AG09309 (cell line): ENCODE data around the gene IGFBPL1.
"Not testable (repeated sequence)": the region's sequence is repeated elsewhere in the genome, so short reads cannot be mapped to it uniquely, and the experiment has no call there.

Experiments used
- DNase-seq: peaks from one replicate; pipeline ENCODE4 v3.0.0-alpha.2; 2010; ENCODE audit warnings: low read depth
- H3K4me3 ChIP-seq: 2 replicates; pipeline ENCODE4 v1.5.1; 2011; ENCODE audit warnings: mild to moderate bottlenecking, low read depth, low read length, moderate library complexity; ENCODE audit not compliant: control insufficient read depth
- TF ChIP-seq, protein P1 (sequence below): IDR thresholded peaks from 2 replicates; pipeline ENCODE4 v1.5.1; 2011; ENCODE audit warnings: mild to moderate bottlenecking, low read depth, low read length, inconsistent platforms; ENCODE audit not compliant: insufficient read depth, control insufficient read depth; ENCODE audit errors: missing control alignments

The IGFBPL1 gene

DNA sequence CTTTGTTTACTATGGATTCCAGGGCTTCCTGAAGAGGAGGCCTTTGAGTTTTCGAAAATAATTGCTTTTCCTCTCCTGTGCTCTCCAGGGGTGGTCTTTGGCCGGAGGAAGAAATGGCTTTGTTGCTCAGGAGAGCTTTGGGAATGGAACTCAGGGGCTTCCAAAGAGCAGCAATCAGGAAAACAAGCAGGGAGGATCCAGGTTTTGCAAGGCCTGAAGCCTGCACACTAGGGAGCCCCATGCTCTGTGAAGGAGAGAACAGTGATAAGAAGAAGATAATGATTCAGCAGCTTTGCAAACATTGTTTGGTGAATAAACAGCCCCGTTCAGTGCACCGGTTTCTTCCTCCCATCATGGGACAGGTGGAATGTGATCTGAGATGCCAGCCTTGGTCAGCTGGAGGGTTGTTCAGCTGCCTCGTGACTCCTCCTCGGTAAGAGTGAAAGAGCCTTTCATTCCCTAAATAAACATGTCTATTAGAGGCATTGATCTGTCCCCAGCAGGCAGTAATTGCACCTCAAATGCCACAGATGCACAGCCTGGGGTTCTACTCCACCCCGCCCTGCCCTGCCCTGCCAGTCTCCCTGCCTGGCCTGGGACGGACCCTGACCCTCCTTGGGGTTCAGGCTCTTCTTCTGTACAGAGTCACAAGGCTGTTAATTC lies 43.3 kb downstream of the IGFBPL1 start:
- H3K4me3 ChIP-seq: no peak overlapping the region
- DNase-seq: no peak
- TF ChIP-seq, protein P1, sequence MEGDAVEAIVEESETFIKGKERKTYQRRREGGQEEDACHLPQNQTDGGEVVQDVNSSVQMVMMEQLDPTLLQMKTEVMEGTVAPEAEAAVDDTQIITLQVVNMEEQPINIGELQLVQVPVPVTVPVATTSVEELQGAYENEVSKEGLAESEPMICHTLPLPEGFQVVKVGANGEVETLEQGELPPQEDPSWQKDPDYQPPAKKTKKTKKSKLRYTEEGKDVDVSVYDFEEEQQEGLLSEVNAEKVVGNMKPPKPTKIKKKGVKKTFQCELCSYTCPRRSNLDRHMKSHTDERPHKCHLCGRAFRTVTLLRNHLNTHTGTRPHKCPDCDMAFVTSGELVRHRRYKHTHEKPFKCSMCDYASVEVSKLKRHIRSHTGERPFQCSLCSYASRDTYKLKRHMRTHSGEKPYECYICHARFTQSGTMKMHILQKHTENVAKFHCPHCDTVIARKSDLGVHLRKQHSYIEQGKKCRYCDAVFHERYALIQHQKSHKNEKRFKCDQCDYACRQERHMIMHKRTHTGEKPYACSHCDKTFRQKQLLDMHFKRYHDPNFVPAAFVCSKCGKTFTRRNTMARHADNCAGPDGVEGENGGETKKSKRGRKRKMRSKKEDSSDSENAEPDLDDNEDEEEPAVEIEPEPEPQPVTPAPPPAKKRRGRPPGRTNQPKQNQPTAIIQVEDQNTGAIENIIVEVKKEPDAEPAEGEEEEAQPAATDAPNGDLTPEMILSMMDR: no peak

DNA sequence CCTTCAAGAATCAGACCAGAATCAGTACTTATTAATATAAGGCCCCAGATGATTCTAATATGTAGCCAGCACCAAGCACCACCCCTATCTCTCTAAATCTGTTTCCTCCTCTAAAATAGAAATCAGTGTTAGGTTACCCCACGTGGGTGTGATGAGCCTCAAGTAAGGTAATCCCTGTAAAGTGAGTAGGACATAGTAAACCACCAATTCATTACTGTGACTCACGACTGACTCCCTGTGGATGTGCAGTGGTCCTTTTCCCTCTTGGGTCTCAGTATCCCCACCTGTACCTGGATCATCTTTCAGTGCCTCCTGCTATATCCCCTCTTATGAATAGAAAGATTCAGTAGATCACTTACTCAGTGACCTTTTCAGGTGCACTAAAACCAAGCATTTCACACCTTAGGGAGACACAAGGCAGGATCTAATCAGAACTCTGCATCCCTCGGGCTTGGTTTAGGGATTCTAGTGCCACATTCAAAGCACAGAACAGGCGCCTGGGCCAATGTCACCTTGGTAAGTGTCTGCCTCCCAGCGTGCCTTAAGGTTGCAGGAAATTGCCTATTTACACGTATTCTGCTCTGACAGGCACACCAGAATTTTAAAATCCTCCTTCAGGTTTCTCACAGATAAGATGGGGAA lies 43.9 kb downstream of the IGFBPL1 start:
- no peak for DNase-seq
- no peak overlapping the region for H3K4me3 ChIP-seq
- TF ChIP-seq, protein P1: no peak

DNA sequence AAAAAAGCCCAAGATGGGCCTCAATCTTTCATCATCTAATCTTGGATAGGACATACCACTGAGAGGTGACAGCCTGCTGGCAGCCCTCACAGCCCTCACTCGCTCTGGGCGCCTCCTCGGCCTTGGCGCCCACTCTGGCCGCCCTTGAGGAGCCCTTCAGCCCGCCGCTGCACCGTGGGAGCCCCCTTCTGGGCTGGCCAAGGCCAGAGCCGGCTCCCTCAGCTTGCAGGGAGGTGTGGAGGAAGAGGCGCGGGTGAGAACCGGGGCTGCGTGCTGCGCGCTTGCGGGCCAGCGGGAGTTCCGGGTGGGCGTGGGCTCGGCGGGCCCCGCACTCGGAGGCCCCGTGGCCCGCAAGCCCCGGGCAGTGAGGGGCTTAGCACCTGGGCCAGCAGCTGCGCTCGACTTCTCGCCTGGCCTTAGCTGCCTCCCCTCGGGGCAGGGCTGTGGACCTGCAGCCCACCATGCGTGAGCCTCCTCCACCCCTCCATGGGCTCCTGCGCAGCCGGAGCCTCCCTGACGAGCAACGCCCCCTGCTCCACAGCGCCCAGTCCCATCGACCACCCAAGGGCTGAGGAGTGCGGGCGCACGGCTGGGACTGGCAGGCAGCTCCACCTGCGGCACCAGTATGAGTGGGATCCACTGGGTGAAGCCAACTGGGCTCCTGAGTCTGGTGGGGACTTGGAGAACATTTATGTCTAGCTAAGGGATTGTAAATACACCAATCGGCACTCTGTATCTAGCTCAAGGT lies 46.7 kb downstream of the IGFBPL1 start:
- DNase-seq, H3K4me3 ChIP-seq: not testable (repeated sequence)

DNA sequence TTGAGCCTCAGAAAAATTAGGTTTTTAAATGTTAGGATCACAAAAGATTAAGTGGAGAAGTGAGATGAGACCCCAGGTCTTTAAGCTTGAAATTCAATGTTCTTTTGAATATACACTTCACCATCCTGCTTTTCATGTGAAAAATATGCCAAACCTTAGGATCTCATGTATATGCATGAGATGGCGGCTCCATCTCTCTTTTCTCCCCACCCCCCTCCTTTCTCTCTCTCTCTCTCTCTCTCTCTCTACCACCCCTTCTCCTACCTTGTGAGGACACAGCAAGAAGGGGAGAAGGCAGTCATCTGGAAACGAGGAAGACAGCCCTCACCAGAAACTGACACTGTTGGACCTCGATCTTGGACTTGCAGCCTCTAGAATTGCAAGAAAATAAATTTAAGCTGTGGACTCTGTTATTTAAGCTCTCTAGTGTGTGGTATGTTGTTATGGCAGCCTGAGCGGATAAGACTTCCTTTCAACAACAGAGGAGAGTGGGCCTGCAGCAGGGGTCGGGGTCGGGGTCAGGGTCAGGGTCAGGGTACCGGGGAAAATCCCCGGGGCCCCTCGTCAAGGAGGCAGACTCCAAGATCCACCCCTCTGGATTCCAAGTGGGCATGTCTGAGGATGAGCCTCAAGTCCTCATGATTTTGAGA lies 48.1 kb downstream of the IGFBPL1 start:
- DNase-seq: no peak
- TF ChIP-seq, protein P1: no peak
- no peak overlapping the region for H3K4me3 ChIP-seq

DNA sequence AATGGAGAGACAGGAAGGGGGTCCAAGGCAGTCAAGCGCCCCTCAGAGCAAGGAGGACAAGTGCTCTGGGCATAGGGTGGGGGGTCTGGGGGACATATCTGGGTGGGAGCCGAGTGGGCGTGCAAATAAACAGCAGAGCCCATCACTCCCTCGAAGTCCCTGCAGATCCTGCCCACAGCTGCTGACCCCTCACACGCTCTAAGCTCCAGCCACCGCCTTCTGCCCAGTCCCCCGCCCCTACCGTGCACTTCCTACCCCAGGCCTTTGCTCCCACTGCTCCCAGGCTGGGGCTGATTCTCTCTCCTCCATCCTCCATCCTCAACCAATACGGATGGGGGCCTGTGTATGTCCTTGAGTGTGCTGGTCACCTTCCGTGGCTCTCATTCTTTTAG lies 48.7 kb downstream of the IGFBPL1 start:
- no peak for DNase-seq
- TF ChIP-seq, protein P1: no peak
- no peak overlapping the region for H3K4me3 ChIP-seq

DNA sequence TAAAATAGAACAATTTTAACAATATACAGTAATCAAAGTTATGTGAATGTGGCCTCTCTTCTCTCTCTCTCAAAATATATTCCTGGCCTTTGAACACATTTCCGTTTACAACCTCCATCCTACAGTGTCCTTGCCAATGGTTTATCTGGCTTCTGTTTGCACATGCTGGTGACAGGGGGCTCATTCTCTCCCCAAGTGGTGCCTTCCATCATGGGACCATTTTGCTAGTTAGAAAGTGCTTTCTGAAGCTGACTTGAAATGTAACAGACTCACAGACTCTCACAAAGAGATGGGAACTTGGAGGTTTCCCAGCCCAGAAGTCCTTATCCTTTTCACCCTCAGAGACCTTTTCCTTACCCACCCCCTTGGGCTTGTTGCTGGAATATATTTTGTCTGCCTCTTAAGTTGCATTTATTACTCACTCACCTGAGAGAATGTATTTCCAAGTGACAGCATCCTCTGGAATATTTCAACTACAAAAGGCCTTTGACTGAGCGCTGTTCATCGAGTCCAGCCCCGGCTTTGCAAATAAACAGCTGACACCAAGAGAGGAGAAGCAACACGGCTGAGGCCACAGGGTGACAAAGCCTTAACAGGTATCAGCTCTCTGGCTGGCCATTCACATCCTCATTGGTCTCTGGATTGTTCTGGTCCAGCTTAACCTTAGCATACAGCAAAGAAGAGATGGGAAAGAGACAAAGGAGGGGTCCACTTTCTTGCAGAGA lies 49.2 kb downstream of the IGFBPL1 start:
- no peak overlapping the region for H3K4me3 ChIP-seq
- DNase-seq: no peak
- TF ChIP-seq, protein P1: no peak
